ENCODE measurements around the gene SALL1. TPM values are rescaled to one million over a fixed set of nuclear protein-coding genes. Genes with fewer than 3 reads are reported as not detected.

The SALL1 gene
- total RNA-seq, 1 donor from 2014 or later = under 0.01 TPM

DNA sequence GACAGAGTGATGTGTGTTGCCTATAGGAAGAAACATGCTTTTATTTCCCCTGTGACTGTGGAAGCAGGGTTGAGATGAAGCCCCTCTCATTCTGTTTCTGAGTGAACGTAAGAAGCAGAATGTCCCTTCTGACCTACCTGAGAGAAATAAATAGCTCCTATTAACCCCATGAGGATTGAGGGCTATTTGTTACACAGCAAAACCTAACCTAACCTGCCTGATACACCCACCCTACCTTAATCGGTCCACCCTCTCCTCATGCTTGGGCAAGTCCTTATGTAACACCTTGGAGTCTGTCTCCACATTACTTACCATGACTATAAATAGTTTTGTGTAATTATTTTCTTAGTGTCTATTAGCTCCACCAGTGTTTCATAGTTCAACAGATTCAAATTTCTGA is 41.9 kb downstream of the SALL1 start:
- no peak for DNase-seq

GRCh38 chr16:51107742-51108141 is 43.3 kb downstream of the SALL1 start:
- no peak for DNase-seq

GRCh38 chr16:51106535-51106934 is 44.5 kb downstream of the SALL1 start:
- no peak for DNase-seq

DNA sequence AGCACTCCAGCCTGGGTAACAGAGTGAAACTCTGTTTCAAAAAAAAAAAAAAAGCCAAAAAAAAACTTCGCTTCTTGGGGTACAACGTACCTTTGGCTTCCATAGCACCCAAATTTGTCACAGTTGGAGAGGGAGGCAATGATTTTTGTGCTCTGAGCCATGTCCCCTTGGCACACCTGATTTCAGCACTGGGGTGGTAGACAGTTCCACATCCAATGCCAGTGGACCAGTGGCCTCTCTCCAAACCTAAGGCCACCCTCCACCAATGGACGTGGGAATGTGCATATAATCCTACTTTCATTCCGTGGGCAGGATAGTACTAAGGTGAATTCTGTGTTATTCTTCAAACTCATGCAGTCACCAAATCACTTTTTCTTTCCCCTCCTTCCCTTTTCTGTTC is 47.5 kb downstream of the SALL1 start:
- no peak for DNase-seq

- no peak for DNase-seq
Observed at GRCh38 chr16:51097729-51098128, 53.3 kb downstream of the SALL1 start.

DNA sequence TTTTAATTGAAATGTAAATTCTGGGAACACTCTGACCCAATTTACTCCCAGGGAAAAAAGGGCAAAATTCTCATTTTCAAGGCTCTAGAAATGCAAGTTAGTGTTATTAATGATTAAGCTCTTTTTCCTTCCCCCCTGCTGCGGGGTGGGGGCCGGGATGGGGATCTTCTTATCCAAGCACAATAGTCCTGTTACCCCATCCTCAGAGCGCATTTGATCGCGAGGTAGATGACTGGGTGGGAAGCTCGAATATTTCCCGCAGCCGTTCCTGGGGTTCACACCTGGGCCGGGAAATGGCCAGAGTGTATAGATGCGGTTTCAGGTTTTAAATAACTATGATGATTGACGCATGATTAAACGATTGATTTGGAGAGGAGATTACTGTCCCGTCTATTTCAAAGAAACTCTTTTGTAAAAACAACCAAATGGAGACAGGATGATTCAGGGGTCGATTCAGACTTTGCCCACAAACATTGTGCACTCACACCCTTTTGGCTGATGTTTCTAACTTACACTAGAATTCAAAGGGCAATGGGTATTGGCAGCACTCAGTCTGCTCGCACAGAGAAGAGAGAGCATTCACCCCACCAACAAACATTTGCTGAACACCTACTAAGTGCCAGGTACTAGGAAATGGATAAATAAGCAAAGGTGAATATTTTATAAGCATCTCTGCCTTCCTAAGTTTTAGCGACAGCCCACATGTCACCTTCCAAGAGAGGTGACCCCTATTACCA is 55.0 kb downstream of the SALL1 start:
- no peak for DNase-seq

GRCh38 chr16:51095084-51095881 is 55.8 kb downstream of the SALL1 start:
- no peak for DNase-seq

DNA sequence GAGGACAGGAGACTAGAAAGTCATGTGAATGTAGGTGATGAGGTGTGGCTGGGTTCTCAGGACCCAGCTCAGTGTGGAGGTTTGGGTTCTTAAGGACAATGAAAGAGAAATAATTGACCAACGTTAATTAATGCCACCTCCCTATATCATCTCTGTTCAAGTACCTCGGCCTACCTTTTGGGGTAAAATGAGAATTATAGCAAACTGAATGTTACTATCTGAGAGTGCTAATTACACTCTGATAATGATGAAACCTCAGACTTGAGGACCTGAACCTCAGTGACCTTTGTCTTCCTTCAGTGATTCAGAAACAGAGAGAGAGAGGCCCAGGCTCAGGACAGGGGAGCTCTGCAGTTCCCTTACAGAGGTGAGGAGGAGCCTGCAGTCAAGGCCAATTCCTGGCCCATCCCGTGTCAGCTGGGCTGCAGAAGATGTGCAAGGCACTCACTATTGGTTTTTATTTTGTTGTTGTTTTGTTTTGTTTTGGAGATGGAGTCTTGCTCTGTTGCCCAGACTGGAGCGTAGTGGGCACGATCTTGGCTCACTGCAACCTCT is 57.3 kb downstream of the SALL1 start:
- no peak for DNase-seq

All from dermis blood vessel endothelial cell (primary cell).